ENCODE measurements around the gene ESPN. TPM values are rescaled to one million over a fixed set of nuclear protein-coding genes. Genes with fewer than 3 reads are reported as not detected.

ESPN gene
- total and polyA plus RNA-seq, 10 of the 15 experiments (the other 5 are each of a cell fraction or from before 2014, with no cell fraction given), result 0.18 to 0.71 (median 0.59) TPM; not detected in 7

DNA sequence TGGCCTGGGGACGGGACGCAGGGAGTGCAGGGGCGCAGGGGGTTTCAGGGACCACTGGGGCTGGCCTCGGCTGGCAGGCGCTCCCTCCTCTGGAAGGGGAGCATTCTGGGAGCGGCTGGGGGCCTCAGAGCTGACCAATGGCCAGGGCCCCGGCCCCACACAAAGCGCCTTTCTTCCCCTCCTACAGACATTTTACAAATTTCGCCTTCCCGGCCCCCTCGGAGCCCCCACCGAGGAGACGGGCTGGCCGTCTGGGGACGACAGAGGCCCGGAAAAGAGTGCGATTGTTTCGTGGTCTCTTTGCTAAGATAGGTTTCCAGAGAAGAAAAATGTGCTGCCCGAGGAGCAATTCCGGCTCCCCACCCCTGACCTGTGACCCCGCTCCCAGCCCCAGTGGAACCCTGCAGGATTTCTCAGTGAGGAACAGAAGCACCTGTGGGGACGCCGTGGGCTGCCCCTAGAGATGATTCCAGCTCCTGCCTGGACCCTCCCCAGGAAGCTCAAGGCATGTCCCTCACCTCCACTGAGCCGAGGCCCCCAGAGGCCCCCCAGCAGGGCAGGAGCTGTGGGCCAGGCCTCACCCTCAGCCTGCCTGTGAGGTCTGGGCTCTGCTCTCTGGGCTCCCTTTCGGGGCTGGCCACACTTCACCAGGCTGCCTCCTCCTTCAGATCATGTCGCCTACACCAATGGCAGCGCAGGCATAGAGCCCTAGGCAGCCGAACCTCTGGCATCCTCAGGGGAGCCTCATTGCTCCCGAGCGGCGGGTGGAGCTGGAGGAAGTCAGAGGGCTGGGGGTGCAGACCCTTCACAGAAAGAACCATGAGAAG is 81.8 kb downstream of the ESPN start:
- in situ Hi-C loops (cut with MboI), result no loop called here
- DNase-seq (ENCODE audit: low read depth, low spot score) (no peak), ATAC-seq (no peak), FAIRE-seq (no peak)
- H3K9me3 ChIP-seq (replicated peaks; ENCODE audit: control insufficient read depth, insufficient read depth, low read length), result no peaks in the 10 kb centered on the region
- WGBS (ENCODE audit: insufficient coverage, insufficient replicate concordance, low lambda C conversion rate, missing lambda C conversion rate), result 30% methylated on average over 31 of the region's 31 CpGs
- H3K4me3 ChIP-seq, result no peak overlapping the region
- H3K27me3 ChIP-seq (replicated peaks in 1 of 2; ENCODE audit: control insufficient read depth in 2 of 2, insufficient read depth in 2 of 2, low read length in 1 of 2), result no peaks in the 10 kb centered on the region; a peak in 1 of 4 replicates
- intact Hi-C loops (cut with micrococcal nuclease; ENCODE audit: unreplicated experiment), result no loop called here
- H3K4me1 ChIP-seq (ENCODE audit: control insufficient read depth, insufficient read depth, low read length), result no peaks in the 10 kb centered on the region
- no peak overlapping the region for H3K27ac ChIP-seq (ENCODE audit: control insufficient read depth, insufficient read depth)
- no TSS peak for BruUV-seq (replicated peaks)
- CTCF ChIA-PET, result no interaction called here
- no peaks in the 10 kb centered on the region for H3K36me3 ChIP-seq (ENCODE audit: control insufficient read depth in 2 of 2, insufficient read depth in 2 of 2, low read length in 1 of 2)
- H3K4me2 ChIP-seq (ENCODE audit: control insufficient read depth, insufficient read depth), result no peak overlapping the region
- POLR2A ChIA-PET, result interaction anchor here (0.5 to 0.6 kb wide), 2 partner anchors 107 to 135 kb away, joined by 3 to 6 read pairs; partner anchors contain the start of gene PHF13
- SMC1A ChIA-PET (ENCODE audit: uncharacterized antibody, unreplicated experiment), result no interaction called here
- no peaks in the 10 kb centered on the region for H3K79me2 ChIP-seq (ENCODE audit: control insufficient read depth, insufficient read depth, low read length)
- H3K9ac ChIP-seq (ENCODE audit: control insufficient read depth, insufficient read depth, low read length), result no peak overlapping the region
- H4K20me1 ChIP-seq (ENCODE audit: control insufficient read depth, insufficient read depth), result no peaks in the 10 kb centered on the region; the same call in 1 of the 2 replicates
- no peak overlapping the region for H2AFZ ChIP-seq (ENCODE audit: control insufficient read depth, low read depth, low read length)
- RAD21 ChIA-PET (ENCODE audit: unreplicated experiment), result interaction anchor here (0.8 kb wide), 1 partner anchor 13 kb away, joined by 4 read pairs; no protein-coding TSS in a partner anchor
- TF ChIP-seq SMARCA5 (IDR thresholded peaks at IDR 0.05), result no peak
- no peak for TF ChIP-seq USF2 (IDR thresholded peaks at IDR 0.05; ENCODE audit: borderline replicate concordance, low read depth, low read length)
- TF ChIP-seq PAX8 (IDR thresholded peaks at IDR 0.05), result no peak
- no peak for TF ChIP-seq SREBF1 (IDR thresholded peaks at IDR 0.05; ENCODE audit: low read length)
- TF ChIP-seq ZBTB11 (CRISPR knock-in tag; IDR thresholded peaks at IDR 0.05), result no peak
- TF ChIP-seq ETV6 (conservative IDR thresholded peaks at IDR 0.05 in 1 of 2, IDR thresholded peaks at IDR 0.05 in 1 of 2; ENCODE audit: borderline replicate concordance in 1 of 2, low read depth in 1 of 2), result no peak
- TF ChIP-seq ATF7 (IDR thresholded peaks at IDR 0.05; ENCODE audit: low read depth), result no peak
- no peak for TF ChIP-seq RAD51 (IDR thresholded peaks at IDR 0.05)
- TF ChIP-seq, protein P1, sequence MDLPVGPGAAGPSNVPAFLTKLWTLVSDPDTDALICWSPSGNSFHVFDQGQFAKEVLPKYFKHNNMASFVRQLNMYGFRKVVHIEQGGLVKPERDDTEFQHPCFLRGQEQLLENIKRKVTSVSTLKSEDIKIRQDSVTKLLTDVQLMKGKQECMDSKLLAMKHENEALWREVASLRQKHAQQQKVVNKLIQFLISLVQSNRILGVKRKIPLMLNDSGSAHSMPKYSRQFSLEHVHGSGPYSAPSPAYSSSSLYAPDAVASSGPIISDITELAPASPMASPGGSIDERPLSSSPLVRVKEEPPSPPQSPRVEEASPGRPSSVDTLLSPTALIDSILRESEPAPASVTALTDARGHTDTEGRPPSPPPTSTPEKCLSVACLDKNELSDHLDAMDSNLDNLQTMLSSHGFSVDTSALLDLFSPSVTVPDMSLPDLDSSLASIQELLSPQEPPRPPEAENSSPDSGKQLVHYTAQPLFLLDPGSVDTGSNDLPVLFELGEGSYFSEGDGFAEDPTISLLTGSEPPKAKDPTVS (IDR thresholded peaks at IDR 0.05; ENCODE audit: low read depth, low read length), result no peak
- no peak for TF ChIP-seq YBX1 (IDR thresholded peaks at IDR 0.05)
- no peak for TF ChIP-seq CREM (IDR thresholded peaks at IDR 0.05; ENCODE audit: low read depth)
- no peak for TF ChIP-seq CBFB (IDR thresholded peaks at IDR 0.05; ENCODE audit: low read depth)
- TF ChIP-seq RB1 (IDR thresholded peaks at IDR 0.05; ENCODE audit: borderline replicate concordance), result no peak
- TF ChIP-seq BACH1 (IDR thresholded peaks at IDR 0.05; ENCODE audit: borderline replicate concordance), result no peak
- TF ChIP-seq RUNX3 (IDR thresholded peaks at IDR 0.05; ENCODE audit: low read length), result no peak
- no peak for TF ChIP-seq CREB1 (IDR thresholded peaks at IDR 0.05; ENCODE audit: low read depth)
- TF ChIP-seq POLR2A (IDR thresholded peaks at IDR 0.05; ENCODE audit: low read depth, low read length), result no peak
- no peak for TF ChIP-seq MEF2B (IDR thresholded peaks at IDR 0.05; ENCODE audit: partially characterized antibody, poor library complexity, severe bottlenecking)

Measured in GM12878 (cell line).